Activated B cell treated with CpG ODN at 0.5 μM for 24 hours (primary cell): ENCODE results near the gene FSTL4. TPM values are rescaled to one million over a fixed set of nuclear protein-coding genes. Genes with fewer than 3 reads are reported as not detected.

Experiments used
- ATAC-seq: fragments of 200-7000 bp; cut with Tn5 transposase; one replicate; pipeline ENCODE4 v1.10.0; 2021; ENCODE audit warnings: low read depth, mild to moderate bottlenecking, moderate library complexity
- CTCF ChIA-PET: fragments of 350-600 bp; sonication (Branson Sonifier 250); formaldehyde crosslinking; loops from one replicate; lab custom pipeline; 2021; ENCODE audit warnings: antibody characterized with exemption; lab: Charles Lee
- POLR2A ChIA-PET: fragments of 350-600 bp; sonication (Branson Sonifier 250); formaldehyde crosslinking; loops from one replicate; lab custom pipeline; 2021; ENCODE audit warnings: antibody characterized with exemption; lab: Charles Lee
- DNase-seq: peaks from one replicate; pipeline ENCODE4 v3.0.0; 2022
- H3K27ac Mint-ChIP-seq: one replicate; pipeline ENCODE4 v1.8.0; 2020; ENCODE audit warnings: mixed read lengths
- H3K27me3 Mint-ChIP-seq: one replicate; pipeline ENCODE4 v1.8.0; 2021; ENCODE audit warnings: mixed read lengths
- H3K36me3 Mint-ChIP-seq: one replicate; pipeline ENCODE4 v1.8.0; 2021; ENCODE audit warnings: low read depth, mixed read lengths
- H3K4me1 Mint-ChIP-seq: one replicate; pipeline ENCODE4 v1.8.0; 2021; ENCODE audit warnings: mixed read lengths
- H3K4me3 Mint-ChIP-seq: one replicate; pipeline ENCODE4 v1.8.0; 2020; ENCODE audit warnings: mild to moderate bottlenecking, mixed read lengths
- H3K9me3 Mint-ChIP-seq: one replicate; pipeline ENCODE4 v1.8.0; 2020; ENCODE audit warnings: mixed read lengths
- intact Hi-C: fragments of 100-400 bp; cut with micrococcal nuclease; formaldehyde crosslinking; loops from one replicate; pipeline ENCODE4 v1.15.1; 2024
- total RNA-seq: library from RNA; stranded (reverse); gene quantifications from 2 replicates; pipeline ENCODE4 v1.2.3, GENCODE V29; 2022
- TF ChIP-seq, protein P1 (sequence below): fragments of 200-600 bp; IDR thresholded peaks from one replicate; pipeline ENCODE4 v1.8.0; 2022; ENCODE audit warnings: antibody characterized with exemption, mild to moderate bottlenecking

FSTL4 gene
- total RNA-seq, 1 donor from 2014 or later: 1.7 TPM

DNA sequence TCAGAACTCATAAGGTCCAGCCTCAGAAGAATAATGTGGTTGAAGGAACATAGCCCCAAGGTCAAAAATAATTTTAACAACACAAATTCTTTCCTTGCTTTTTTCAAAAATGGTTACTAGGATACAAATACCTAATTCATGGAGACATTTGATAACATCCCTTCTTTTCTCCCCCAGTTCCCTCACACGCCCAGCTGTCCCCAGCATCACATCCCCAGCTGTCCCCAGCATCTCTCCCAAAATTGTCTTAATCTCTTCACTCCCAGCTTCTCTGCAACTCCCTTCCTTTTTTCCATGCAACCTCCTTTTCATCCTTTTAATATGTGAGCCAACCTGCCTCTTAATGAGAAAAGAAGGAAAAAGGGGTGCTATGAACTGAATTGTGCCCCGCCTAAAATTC is 77.8 kb downstream of the FSTL4 start:
- TF ChIP-seq, protein P1, sequence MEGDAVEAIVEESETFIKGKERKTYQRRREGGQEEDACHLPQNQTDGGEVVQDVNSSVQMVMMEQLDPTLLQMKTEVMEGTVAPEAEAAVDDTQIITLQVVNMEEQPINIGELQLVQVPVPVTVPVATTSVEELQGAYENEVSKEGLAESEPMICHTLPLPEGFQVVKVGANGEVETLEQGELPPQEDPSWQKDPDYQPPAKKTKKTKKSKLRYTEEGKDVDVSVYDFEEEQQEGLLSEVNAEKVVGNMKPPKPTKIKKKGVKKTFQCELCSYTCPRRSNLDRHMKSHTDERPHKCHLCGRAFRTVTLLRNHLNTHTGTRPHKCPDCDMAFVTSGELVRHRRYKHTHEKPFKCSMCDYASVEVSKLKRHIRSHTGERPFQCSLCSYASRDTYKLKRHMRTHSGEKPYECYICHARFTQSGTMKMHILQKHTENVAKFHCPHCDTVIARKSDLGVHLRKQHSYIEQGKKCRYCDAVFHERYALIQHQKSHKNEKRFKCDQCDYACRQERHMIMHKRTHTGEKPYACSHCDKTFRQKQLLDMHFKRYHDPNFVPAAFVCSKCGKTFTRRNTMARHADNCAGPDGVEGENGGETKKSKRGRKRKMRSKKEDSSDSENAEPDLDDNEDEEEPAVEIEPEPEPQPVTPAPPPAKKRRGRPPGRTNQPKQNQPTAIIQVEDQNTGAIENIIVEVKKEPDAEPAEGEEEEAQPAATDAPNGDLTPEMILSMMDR: no peak
- ATAC-seq: no peak
- H3K4me1 Mint-ChIP-seq: no peaks in the 10 kb centered on the region
- ChIA-PET CTCF (no interaction called here), POLR2A (no interaction called here)
- no peak overlapping the region for H3K27ac Mint-ChIP-seq
- peaks cover 24% of the 10 kb centered on the region for H3K27me3 Mint-ChIP-seq
- H3K36me3 Mint-ChIP-seq: no peaks in the 10 kb centered on the region
- DNase-seq: no peak
- H3K9me3 Mint-ChIP-seq: no peaks in the 10 kb centered on the region
- H3K4me3 Mint-ChIP-seq: no peak overlapping the region
- intact Hi-C loops: no loop called here

DNA sequence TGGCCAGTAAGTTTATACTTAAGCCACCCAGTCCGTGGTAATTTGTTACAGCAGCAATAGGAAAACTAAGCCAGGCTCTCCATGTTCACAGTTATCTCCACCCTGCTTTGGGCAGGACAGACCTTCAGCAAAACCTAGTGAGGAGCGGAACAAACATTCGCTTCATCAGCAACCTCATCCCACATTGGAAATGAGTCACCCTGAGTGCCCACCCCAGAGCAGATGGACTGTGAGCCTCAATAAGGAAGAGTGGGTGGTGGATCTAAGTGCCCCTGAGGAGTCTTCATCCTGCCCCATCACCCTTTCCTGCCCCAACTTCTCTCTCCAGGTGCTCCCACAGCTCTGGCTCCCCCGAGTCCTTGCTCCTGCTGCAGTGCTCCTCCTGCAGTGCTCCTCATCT is 78.8 kb downstream of the FSTL4 start:
- H3K9me3 Mint-ChIP-seq: no peaks in the 10 kb centered on the region
- no peaks in the 10 kb centered on the region for H3K36me3 Mint-ChIP-seq
- peaks cover 15% of the 10 kb centered on the region for H3K27me3 Mint-ChIP-seq
- DNase-seq (no peak), ATAC-seq (no peak)
- intact Hi-C loops: no loop called here
- H3K4me3 Mint-ChIP-seq: no peak overlapping the region
- POLR2A ChIA-PET: no interaction called here
- H3K4me1 Mint-ChIP-seq: no peaks in the 10 kb centered on the region
- CTCF ChIA-PET: no interaction called here
- TF ChIP-seq, protein P1: no peak
- no peak overlapping the region for H3K27ac Mint-ChIP-seq

DNA sequence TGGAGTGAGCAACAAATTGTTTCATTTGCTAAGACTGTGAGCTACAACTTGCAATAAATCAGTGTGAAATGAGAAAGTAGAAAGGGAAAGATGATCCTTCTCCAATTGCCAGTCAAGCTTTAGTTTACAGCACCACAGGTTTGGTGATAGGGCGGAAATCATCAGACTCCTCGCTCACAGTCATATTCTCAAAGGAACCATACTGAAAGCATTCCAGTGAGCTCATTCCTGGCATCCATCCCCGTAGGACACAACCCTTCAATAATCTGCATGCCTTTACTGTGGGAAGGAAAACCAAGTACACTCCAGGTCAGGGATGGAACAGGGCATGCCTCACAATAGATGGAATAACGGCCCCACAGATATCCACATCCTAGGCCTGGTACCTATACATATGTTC is 80.7 kb downstream of the FSTL4 start:
- Mint-ChIP-seq H3K27me3 (peaks cover 8% of the 10 kb centered on the region), H3K9me3 (no peaks in the 10 kb centered on the region), H3K4me3 (no peak overlapping the region), H3K4me1 (no peaks in the 10 kb centered on the region), H3K36me3 (no peaks in the 10 kb centered on the region), H3K27ac (no peak overlapping the region)
- ChIA-PET POLR2A (interaction anchor here (1.0 kb wide), 1 partner anchor 23 kb away, joined by 3 read pairs; no protein-coding TSS in a partner anchor), CTCF (no interaction called here)
- DNase-seq: no peak
- no peak for ATAC-seq
- intact Hi-C loops: no loop called here
- TF ChIP-seq, protein P1: no peak

- ChIA-PET POLR2A (interaction anchor here (1.0 kb wide), 1 partner anchor 23 kb away, joined by 3 read pairs; no protein-coding TSS in a partner anchor), CTCF (no interaction called here)
- DNase-seq: no peak
- intact Hi-C loops: no loop called here
- Mint-ChIP-seq H3K4me3 (no peak overlapping the region), H3K27ac (no peak overlapping the region), H3K36me3 (no peaks in the 10 kb centered on the region), H3K27me3 (peaks cover 8% of the 10 kb centered on the region), H3K4me1 (no peaks in the 10 kb centered on the region), H3K9me3 (no peaks in the 10 kb centered on the region)
- no peak for ATAC-seq
- TF ChIP-seq, protein P1: no peak
These were observed 81.2 kb downstream of the FSTL4 start for GRCh38 chr5:133531178-133531577.

DNA sequence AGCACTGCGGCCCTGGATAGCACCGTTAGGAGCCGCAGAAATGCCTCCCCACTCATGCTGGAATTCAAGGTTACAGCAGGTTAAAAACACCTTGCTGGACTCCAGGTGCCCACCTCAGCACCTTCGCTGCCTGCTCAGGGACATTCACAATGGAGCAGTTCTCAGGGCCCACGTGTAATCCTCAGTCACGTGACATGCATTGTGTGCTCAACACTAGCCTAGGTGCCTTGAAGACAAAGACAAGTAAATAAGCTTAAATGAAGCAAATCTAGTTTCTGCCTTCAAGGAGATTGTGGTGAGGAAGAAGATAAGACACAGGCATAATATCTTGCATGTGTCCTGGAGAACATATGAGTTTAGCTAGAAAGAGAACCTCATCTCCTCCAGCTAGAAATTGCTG is 82.1 kb downstream of the FSTL4 start:
- TF ChIP-seq, protein P1: no peak
- no peak overlapping the region for H3K4me3 Mint-ChIP-seq
- ChIA-PET POLR2A (no interaction called here), CTCF (no interaction called here)
- DNase-seq: no peak
- intact Hi-C loops: no loop called here
- H3K27me3 Mint-ChIP-seq: peaks cover 7% of the 10 kb centered on the region
- H3K4me1 Mint-ChIP-seq: no peaks in the 10 kb centered on the region
- H3K27ac Mint-ChIP-seq: no peak overlapping the region
- H3K9me3 Mint-ChIP-seq: no peaks in the 10 kb centered on the region
- no peaks in the 10 kb centered on the region for H3K36me3 Mint-ChIP-seq
- ATAC-seq: no peak
